IMR-90 (cell line): ENCODE results near the gene ABL2. TPM values are rescaled to one million over a fixed set of nuclear protein-coding genes. Genes with fewer than 3 reads are reported as not detected.

Experiments used
- ATAC-seq: fragments of 200-7000 bp; cut with Tn5 transposase; 2 replicates; pipeline ENCODE4 v1.9.1; 2020; ENCODE audit warnings: low read depth, mild to moderate bottlenecking, moderate library complexity
- BruUV-seq: library from RNA; stranded (reverse); fragments of 400-500 nt; replicated peaks from 2 replicates; lab custom pipeline; 2021; lab: Mats Ljungman, UMichigan
- CTCF ChIA-PET: fragments of 300-600 bp; formaldehyde crosslinking; extraction: SDS; loops from one replicate; lab custom pipeline; 2021; ENCODE audit warnings: antibody characterized with exemption; lab: Yijun Ruan, JAX
- POLR2A ChIA-PET: fragments of 300-600 bp; sonication (Branson Sonifier 250); formaldehyde crosslinking; loops from one replicate; lab custom pipeline; 2022; ENCODE audit warnings: antibody characterized with exemption; ENCODE audit not compliant: unreplicated experiment; lab: Charles Lee
- DNase-seq: peaks from one replicate; pipeline ENCODE4 v3.0.0; 2013
- H2AFZ ChIP-seq: replicated peaks from 2 replicates; pipeline ENCODE3; 2013; ENCODE audit warnings: low read length, mild to moderate bottlenecking; ENCODE audit not compliant: poor library complexity
- H2AK5ac ChIP-seq: 2 replicates; pipeline ENCODE4 v1.6.1; 2013; ENCODE audit warnings: low read depth, low read length, inconsistent platforms
- H2AK9ac ChIP-seq: replicated peaks from 2 replicates; pipeline ENCODE3; 2013; ENCODE audit warnings: mild to moderate bottlenecking, low read depth, low read length, moderate library complexity; ENCODE audit not compliant: poor library complexity
- H2BK120ac ChIP-seq: 2 replicates; pipeline ENCODE4 v1.6.1; 2013; ENCODE audit warnings: low read depth, low read length, inconsistent platforms
- H2BK15ac ChIP-seq: 3 replicates; pipeline ENCODE4 v1.6.1; 2013; ENCODE audit warnings: low read depth, low read length, inconsistent platforms
- H2BK20ac ChIP-seq: 2 replicates; pipeline ENCODE4 v1.6.1; 2013; ENCODE audit warnings: low read depth, mild to moderate bottlenecking, inconsistent platforms, low read length, moderate library complexity
- H2BK5ac ChIP-seq: 2 replicates; pipeline ENCODE4 v1.6.1; 2013; ENCODE audit warnings: mild to moderate bottlenecking, low read depth, low read length, inconsistent platforms; ENCODE audit not compliant: poor library complexity, severe bottlenecking
- H3K14ac ChIP-seq: replicated peaks from 2 replicates; pipeline ENCODE4 v1.6.1; 2013; ENCODE audit warnings: low read depth, low read length, inconsistent platforms
- H3K18ac ChIP-seq: 2 replicates; pipeline ENCODE4 v1.6.1; 2013; ENCODE audit warnings: low read depth, low read length, control low read depth
- H3K23ac ChIP-seq: 2 replicates; pipeline ENCODE4 v1.6.1; 2013; ENCODE audit warnings: low read depth, low read length, inconsistent platforms
- H3K27ac ChIP-seq: 2 replicates; pipeline ENCODE4 v1.5.1; 2013; ENCODE audit warnings: mild to moderate bottlenecking, control low read depth, low read length; ENCODE audit not compliant: insufficient read depth
- H3K27me3 ChIP-seq: 2 replicates; pipeline ENCODE4 v1.6.1; 2013; ENCODE audit warnings: low read length; ENCODE audit not compliant: control insufficient read depth, insufficient read depth
- H3K36me3 ChIP-seq: 2 replicates; pipeline ENCODE4 v1.6.1; 2013; ENCODE audit warnings: low read length, mixed read lengths; ENCODE audit not compliant: control insufficient read depth, insufficient read depth
- H3K4ac ChIP-seq: 2 replicates; pipeline ENCODE4 v1.6.1; 2013; ENCODE audit warnings: low read depth, low read length, inconsistent platforms
- H3K4me1 ChIP-seq: 2 replicates; pipeline ENCODE4 v1.6.1; 2013; ENCODE audit warnings: low read length, mixed read lengths; ENCODE audit not compliant: control insufficient read depth, insufficient read depth
- H3K4me2 ChIP-seq: 2 replicates; pipeline ENCODE4 v1.6.1; 2013; ENCODE audit warnings: low read depth, mild to moderate bottlenecking, control low read depth, low read length, moderate library complexity
- H3K4me3 ChIP-seq: 2 replicates; pipeline ENCODE4 v1.5.1; 2013; ENCODE audit warnings: low read depth, mild to moderate bottlenecking, control low read depth, low read length, moderate library complexity; ENCODE audit not compliant: insufficient read depth
- H3K56ac ChIP-seq: 2 replicates; pipeline ENCODE4 v1.6.1; 2013; ENCODE audit warnings: low read length, inconsistent platforms; ENCODE audit not compliant: insufficient read depth; ENCODE audit errors: extremely low read depth
- H3K79me1 ChIP-seq, 2 experiments: 2 replicates each; pipeline ENCODE4 v1.6.1; 2013; ENCODE audit warnings: low read length in 2 of 2, inconsistent platforms in 1 of 2, low read depth in 1 of 2
- H3K9ac ChIP-seq: 2 replicates; pipeline ENCODE4 v1.6.1; 2013; ENCODE audit warnings: low read depth, low read length, control low read depth
- H3K9me1 ChIP-seq: 2 replicates; pipeline ENCODE4 v1.6.1; 2013; ENCODE audit warnings: low read length, inconsistent platforms; ENCODE audit not compliant: insufficient read depth
- H3K9me3 ChIP-seq: 2 replicates; pipeline ENCODE4 v1.6.1; 2013; ENCODE audit warnings: low read length; ENCODE audit not compliant: control insufficient read depth, insufficient read depth
- H4K20me1 ChIP-seq: 2 replicates; pipeline ENCODE4 v1.6.1; 2013; ENCODE audit warnings: low read length, inconsistent platforms; ENCODE audit not compliant: insufficient read depth
- H4K5ac ChIP-seq: 2 replicates; pipeline ENCODE4 v1.6.1; 2013; ENCODE audit warnings: mild to moderate bottlenecking, low read depth, low read length, control low read depth
- H4K8ac ChIP-seq, 2 experiments: 2 replicates each; pipeline ENCODE4 v1.6.1; 2013; ENCODE audit warnings: low read depth in 2 of 2, low read length in 2 of 2, control low read depth in 1 of 2, inconsistent platforms in 1 of 2
- H4K91ac ChIP-seq: 2 replicates; pipeline ENCODE4 v1.6.1; 2013; ENCODE audit warnings: low read depth, low read length, inconsistent platforms; ENCODE audit not compliant: insufficient read depth
- BHLHE40 ChIP-seq: fragments of 150-350 bp; IDR thresholded peaks from 2 replicates; pipeline ENCODE4 v1.6.1; 2016; ENCODE audit warnings: mild to moderate bottlenecking, low read depth, low read length
- CHD1 ChIP-seq: IDR thresholded peaks from 2 replicates; pipeline ENCODE4 v1.6.1; 2012; ENCODE audit warnings: low read depth, low read length, improper control_type of control experiment
- POLR2A ChIP-seq: IDR thresholded peaks from 2 replicates; pipeline ENCODE4 v1.6.1; 2012; ENCODE audit warnings: mild to moderate bottlenecking, low read depth, low read length
- RCOR1 ChIP-seq: IDR thresholded peaks from 2 replicates; pipeline ENCODE4 v1.6.1; 2012; ENCODE audit warnings: mild to moderate bottlenecking, low read length, improper control_type of control experiment; ENCODE audit not compliant: insufficient replicate concordance
- WGBS, 2 experiments: methylation state at CpG; one replicate each; pipeline versions ENCODE4 v1.1.5 to v1.1.7; 2013; ENCODE audit warnings: missing lambda C conversion rate in 2 of 2; ENCODE audit not compliant: insufficient read length in 1 of 2; ENCODE audit errors: extremely low coverage in 2 of 2; 5-methylcytosine and 5-hydroxymethylcytosine counted together
- dilution Hi-C: fragments of 300-500 bp; cut with HindIII; formaldehyde crosslinking; loops from one replicate; pipeline ENCODE4 v1.14.3; 2018; ENCODE audit warnings: low sequenced_read_pairs; ENCODE audit not compliant: unreplicated experiment
- in situ Hi-C: fragments of 300-500 bp; cut with MboI; formaldehyde crosslinking; loops from 3 replicates; pipeline ENCODE4 v1.14.3; 2019; ENCODE audit warnings: low sequenced_read_pairs, inconsistent platforms, mixed read lengths
- intact Hi-C: fragments of 100-400 bp; cut with micrococcal nuclease; formaldehyde crosslinking; loops from 2 replicates; pipeline ENCODE4 v1.10.0; 2022
- polyA plus RNA-seq, 3 experiments: library from polyadenylated mRNA; depleted of rRNA; stranded (reverse); fragments of >200 nt; gene quantifications; 2 replicates each; pipeline ENCODE4 v1.2.3, GENCODE V29; 2012; ENCODE audit warnings: low replicate concordance in 1 of 3
- total RNA-seq: library from RNA; depleted of rRNA; stranded (reverse); fragments of >200 nt; gene quantifications from 2 replicates; pipeline ENCODE4 v1.2.3, GENCODE V29; 2012

Gene ABL2
- total and polyA plus RNA-seq, 2 of the 4 experiments (the other 2 are of a cell fraction), result 9.7 to 110 TPM

GRCh38 chr1:179177182-179177581 is 52.3 kb downstream of the ABL2 start:
- no peaks in the 10 kb centered on the region for H3K36me3 ChIP-seq
- H3K14ac ChIP-seq, result 0 out of 2 replicates have a peak overlapping the region, but pooled peaks have one; percentile 5
- no peak overlapping the region for H3K27ac ChIP-seq
- dilution Hi-C loops (no loop called here), in situ Hi-C loops (no loop called here), intact Hi-C loops (loop anchor here (5.0 kb wide), 1 partner anchor 35 kb away; no protein-coding TSS in a partner anchor)
- peak overlapping the region; percentile 43 for H2BK5ac ChIP-seq
- H3K9me3 ChIP-seq, result no peaks in the 10 kb centered on the region
- H2BK20ac ChIP-seq, result peak overlapping the region; percentile 4; the same call in 1 of the 2 replicates
- ATAC-seq, result peak; percentile 65
- H4K91ac ChIP-seq, result no peak overlapping the region
- TF ChIP-seq CHD1 (no peak), POLR2A (no peak), RCOR1 (no peak), BHLHE40 (no peak)
- H4K20me1 ChIP-seq, result no peaks in the 10 kb centered on the region
- peak; percentile 55 for DNase-seq
- H3K4ac ChIP-seq, result peak overlapping the region; percentile 28; the same call in 1 of the 2 replicates
- ChIA-PET CTCF (no interaction called here), POLR2A (no interaction called here)
- BruUV-seq, result no TSS peak
- H2AFZ ChIP-seq, result no peak overlapping the region
- H3K9ac ChIP-seq, result no peak overlapping the region
- no peak overlapping the region for H3K56ac ChIP-seq
- no peak overlapping the region for H2AK9ac ChIP-seq
- peak overlapping the region; percentile 31; the same call in 1 of the 2 replicates for H3K18ac ChIP-seq
- H3K27me3 ChIP-seq, result no peaks in the 10 kb centered on the region
- peaks cover 13 to 47% of the 10 kb centered on the region in 2 experiments for H3K79me1 ChIP-seq
- no CpG with 5 or more reads among the region's 2 CpGs for WGBS, 2 experiments
- H4K5ac ChIP-seq, result peak overlapping the region; percentile 35; the same call in 1 of the 2 replicates
- H4K8ac ChIP-seq, result peak overlapping the region in 1 of 2 experiments; percentile 6; a peak in 1 of 4 replicates
- H2BK15ac ChIP-seq, result 0 out of 3 replicates have a peak overlapping the region, but pooled peaks have one; percentile 2
- H3K23ac ChIP-seq, result no peak overlapping the region
- peak overlapping the region; percentile 21; the same call in 1 of the 2 replicates for H3K4me2 ChIP-seq
- H3K4me1 ChIP-seq, result peaks cover 16% of the 10 kb centered on the region
- peak overlapping the region; percentile 4; the same call in 1 of the 2 replicates for H2BK120ac ChIP-seq
- H3K4me3 ChIP-seq, result no peak overlapping the region
- H3K9me1 ChIP-seq, result no peaks in the 10 kb centered on the region
- H2AK5ac ChIP-seq, result no peak overlapping the region
